ENCODE data around the gene PTPRCAP.
A peak's percentile ranks its signal among the peaks of the same experiment; 100 is the strongest.
"Not testable (repeated sequence)": the region's sequence is repeated elsewhere in the genome, so short reads cannot be mapped to it uniquely, and the experiment has no call there.

Gene PTPRCAP

DNA sequence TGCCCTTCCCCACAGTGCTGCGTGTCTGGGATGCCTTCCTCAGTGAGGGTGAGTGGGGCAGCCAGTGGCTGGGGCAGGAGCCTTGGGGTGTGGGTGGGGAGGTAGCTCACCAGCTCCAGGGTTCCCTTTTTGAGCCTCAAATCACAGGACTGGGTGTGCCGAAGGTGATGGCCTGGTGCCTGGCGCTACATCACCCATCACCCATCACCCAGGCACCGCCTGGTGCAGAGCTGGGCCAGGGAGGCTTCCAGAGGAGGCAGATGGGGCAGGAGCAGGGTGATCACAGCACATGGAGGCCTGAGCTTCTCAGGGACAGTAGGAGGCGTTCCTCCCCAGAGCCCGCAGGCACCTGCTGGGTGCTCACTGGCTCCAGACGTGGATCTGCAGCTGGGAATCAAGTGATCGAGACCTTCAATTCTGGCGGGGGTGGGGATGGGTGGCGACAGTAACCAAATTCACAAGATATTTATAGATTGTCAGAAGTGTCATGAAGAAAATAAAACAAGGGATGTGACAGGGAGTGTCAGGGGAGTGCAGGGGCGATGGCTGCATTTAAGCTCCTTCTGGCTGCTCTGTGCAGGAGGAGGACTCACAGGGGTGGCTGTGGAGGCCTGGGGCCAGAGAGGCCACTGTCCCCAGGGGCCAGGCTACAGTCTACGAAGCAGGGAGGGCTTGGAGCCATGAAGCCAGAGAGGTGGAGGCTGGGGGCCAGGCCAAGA is 30.4 kb downstream of the PTPRCAP start:
- WGBS (ENCODE audit: insufficient coverage, insufficient read length) = no CpG with 5 or more reads among the region's 12 CpGs

DNA sequence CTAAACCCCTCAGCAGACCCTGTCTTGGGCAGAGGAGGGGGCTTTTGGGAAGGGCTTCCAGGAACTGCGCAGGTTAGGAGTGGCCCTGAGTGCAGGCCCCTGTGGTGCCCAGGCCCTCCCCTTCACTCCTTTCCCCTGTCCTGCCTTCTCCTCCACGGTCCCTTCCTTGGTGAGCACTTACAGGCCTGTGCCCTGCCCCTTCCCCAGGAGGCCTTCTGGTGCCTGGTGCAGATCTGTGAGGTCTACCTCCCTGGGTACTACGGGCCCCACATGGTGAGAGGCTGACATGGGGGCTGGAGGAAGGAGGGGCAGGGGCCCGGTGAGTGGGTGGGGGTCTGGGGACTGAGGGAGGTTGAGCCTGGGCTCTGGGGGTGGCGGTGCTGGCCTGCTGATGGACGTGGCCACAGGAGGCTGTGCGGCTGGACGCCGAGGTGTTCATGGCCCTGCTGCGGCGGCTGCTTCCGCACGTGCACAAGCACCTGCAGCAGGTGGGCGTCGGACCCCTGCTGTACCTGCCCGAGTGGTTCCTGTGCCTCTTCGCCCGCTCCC is 31.0 kb downstream of the PTPRCAP start:
- H3K27ac ChIP-seq (ENCODE audit: low read length) = no peak overlapping the region

More for the DNA sequence above, 30.4 kb downstream of the PTPRCAP start:
- Histone ChIP-seq H3K27ac (ENCODE audit: low read length) (no peak overlapping the region), H3K4me1 (ENCODE audit: control insufficient read depth, insufficient read depth, low read length) (peaks cover 4% of the 10 kb centered on the region), H3K4me3 (ENCODE audit: low read length) (no peak overlapping the region), H3K36me3 (ENCODE audit: control insufficient read depth, insufficient read depth, low read length) (no peaks in the 10 kb centered on the region), H3K27me3 (ENCODE audit: control insufficient read depth, insufficient read depth, low read length) (no peaks in the 10 kb centered on the region), H3K9me3 (ENCODE audit: control insufficient read depth, insufficient read depth, low read length) (no peaks in the 10 kb centered on the region)
- no peak for DNase-seq (ENCODE audit: low read depth, low spot score)

DNA sequence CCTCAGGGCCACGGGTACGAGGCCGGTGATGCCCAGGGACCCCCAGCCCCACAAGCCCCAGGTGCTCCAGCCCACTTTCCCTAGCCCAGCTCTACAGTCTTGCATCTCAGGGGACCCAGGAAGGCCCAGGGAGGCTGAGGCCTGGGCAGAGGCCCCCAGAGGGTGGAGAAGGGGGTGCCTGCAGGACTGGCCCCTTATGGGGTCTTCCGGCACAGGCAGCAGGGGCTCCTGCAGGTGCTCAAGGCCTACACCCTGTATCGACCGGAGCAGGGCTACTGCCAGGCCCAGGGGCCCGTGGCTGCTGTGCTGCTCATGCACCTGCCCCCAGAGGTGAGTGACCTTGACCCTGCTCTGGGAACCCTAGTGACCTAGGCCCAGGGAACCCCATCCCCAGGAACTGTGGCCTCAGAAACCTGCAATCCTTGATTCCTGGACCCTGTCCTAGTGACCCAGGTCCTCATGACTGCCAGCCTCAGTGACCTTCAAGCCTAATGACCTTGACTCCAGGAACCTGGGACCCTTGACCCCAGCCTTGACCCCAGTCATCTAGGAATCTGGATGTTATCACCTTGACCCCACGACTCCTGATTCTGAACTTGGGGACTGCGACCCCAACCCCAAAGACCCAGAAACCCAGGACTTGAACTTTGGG is 31.7 kb downstream of the PTPRCAP start:
- no CpG with 5 or more reads among the region's 9 CpGs for WGBS (ENCODE audit: insufficient coverage, insufficient read length)
- H3K4me3 ChIP-seq (ENCODE audit: low read length) = no peak overlapping the region
- no peak for DNase-seq (ENCODE audit: low read depth, low spot score)
- H3K27me3 ChIP-seq (ENCODE audit: control insufficient read depth, insufficient read depth, low read length) = no peaks in the 10 kb centered on the region
- no peaks in the 10 kb centered on the region; the same call in 1 of the 2 replicates for H3K36me3 ChIP-seq (ENCODE audit: control insufficient read depth, insufficient read depth, low read length)
- peaks cover 6% of the 10 kb centered on the region for H3K4me1 ChIP-seq (ENCODE audit: control insufficient read depth, insufficient read depth, low read length)
- no peak overlapping the region for H3K27ac ChIP-seq (ENCODE audit: low read length)
- no peaks in the 10 kb centered on the region for H3K9me3 ChIP-seq (ENCODE audit: control insufficient read depth, insufficient read depth, low read length)

More for the DNA sequence above, 31.0 kb downstream of the PTPRCAP start:
- Histone ChIP-seq H3K36me3 (ENCODE audit: control insufficient read depth, insufficient read depth, low read length) (no peaks in the 10 kb centered on the region), H3K4me3 (ENCODE audit: low read length) (no peak overlapping the region), H3K4me1 (ENCODE audit: control insufficient read depth, insufficient read depth, low read length) (peaks cover 6% of the 10 kb centered on the region), H3K27me3 (ENCODE audit: control insufficient read depth, insufficient read depth, low read length) (no peaks in the 10 kb centered on the region), H3K9me3 (ENCODE audit: control insufficient read depth, insufficient read depth, low read length) (no peaks in the 10 kb centered on the region)
- no peak for DNase-seq (ENCODE audit: low read depth, low spot score)
- WGBS (ENCODE audit: insufficient coverage, insufficient read length) = no CpG with 5 or more reads among the region's 18 CpGs

DNA sequence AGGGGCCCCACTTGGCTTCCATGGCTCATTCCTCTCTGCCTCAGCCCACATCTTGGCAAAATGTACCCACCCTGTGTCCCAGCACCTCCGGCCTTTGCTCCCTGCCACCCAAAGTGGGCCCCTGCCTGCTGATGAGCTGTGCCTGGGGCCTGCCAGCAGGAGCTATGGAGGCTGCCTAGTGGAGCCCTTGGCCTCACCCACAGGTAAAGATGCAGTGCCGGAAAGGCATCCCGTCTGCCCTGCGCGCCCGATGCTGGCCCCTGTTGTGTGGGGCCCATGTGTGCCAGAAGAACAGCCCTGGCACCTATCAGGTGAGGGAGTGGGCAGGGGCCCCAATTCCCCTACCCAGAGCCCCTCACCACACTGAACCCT is 32.3 kb downstream of the PTPRCAP start:
- H3K9me3 ChIP-seq (ENCODE audit: control insufficient read depth, insufficient read depth, low read length) = no peaks in the 10 kb centered on the region
- H3K27me3 ChIP-seq (ENCODE audit: control insufficient read depth, insufficient read depth, low read length) = no peaks in the 10 kb centered on the region
- H3K36me3 ChIP-seq (ENCODE audit: control insufficient read depth, insufficient read depth, low read length) = no peaks in the 10 kb centered on the region; the same call in 1 of the 2 replicates
- WGBS (ENCODE audit: insufficient coverage, insufficient read length) = no CpG with 5 or more reads among the region's 6 CpGs
- peaks cover 9% of the 10 kb centered on the region for H3K4me1 ChIP-seq (ENCODE audit: control insufficient read depth, insufficient read depth, low read length)
- H3K27ac ChIP-seq (ENCODE audit: low read length) = no peak overlapping the region
- no peak for DNase-seq (ENCODE audit: low read depth, low spot score)
- H3K4me3 ChIP-seq (ENCODE audit: low read length) = no peak overlapping the region

DNA sequence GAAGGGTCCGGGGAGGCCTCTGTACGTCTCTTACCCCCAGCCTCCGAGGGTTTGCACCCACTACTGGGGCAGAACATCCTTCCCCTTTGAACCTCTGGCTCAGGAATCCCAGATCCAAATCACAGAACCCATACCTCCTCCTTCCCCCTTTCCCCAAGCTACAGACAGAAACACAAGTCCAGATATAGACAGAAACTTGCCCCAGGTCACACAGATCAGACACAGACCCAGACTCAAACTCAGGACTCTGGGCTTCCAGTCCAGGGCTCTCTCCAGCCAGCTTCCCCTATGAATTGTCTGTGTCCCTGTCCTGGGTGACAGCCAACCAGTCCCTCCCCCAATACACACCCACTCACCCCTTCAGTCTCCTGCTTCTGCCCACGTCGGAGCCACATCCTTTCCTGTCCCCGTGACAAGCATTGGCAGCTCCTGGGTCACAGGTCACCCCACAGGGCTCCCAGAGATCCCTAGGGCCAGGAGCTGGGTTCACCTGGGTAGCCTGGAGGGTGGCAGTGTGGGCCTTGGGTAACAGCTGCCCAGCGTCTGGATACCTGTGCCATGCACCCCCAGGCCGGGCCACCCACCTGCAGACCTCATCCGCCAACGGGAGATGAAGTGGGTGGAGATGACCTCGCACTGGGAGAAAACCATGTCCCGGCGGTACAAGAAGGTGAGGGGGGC is 32.8 kb downstream of the PTPRCAP start:
- H3K9me3 ChIP-seq (ENCODE audit: control insufficient read depth, insufficient read depth, low read length) = no peaks in the 10 kb centered on the region
- no peak for DNase-seq (ENCODE audit: low read depth, low spot score)
- H3K27me3 ChIP-seq (ENCODE audit: control insufficient read depth, insufficient read depth, low read length) = no peaks in the 10 kb centered on the region
- H3K27ac ChIP-seq (ENCODE audit: low read length) = no peak overlapping the region
- peaks cover 7% of the 10 kb centered on the region for H3K4me1 ChIP-seq (ENCODE audit: control insufficient read depth, insufficient read depth, low read length)
- no CpG with 5 or more reads among the region's 13 CpGs for WGBS (ENCODE audit: insufficient coverage, insufficient read length)
- H3K36me3 ChIP-seq (ENCODE audit: control insufficient read depth, insufficient read depth, low read length) = no peaks in the 10 kb centered on the region; the same call in 1 of the 2 replicates
- no peak overlapping the region for H3K4me3 ChIP-seq (ENCODE audit: low read length)

DNA sequence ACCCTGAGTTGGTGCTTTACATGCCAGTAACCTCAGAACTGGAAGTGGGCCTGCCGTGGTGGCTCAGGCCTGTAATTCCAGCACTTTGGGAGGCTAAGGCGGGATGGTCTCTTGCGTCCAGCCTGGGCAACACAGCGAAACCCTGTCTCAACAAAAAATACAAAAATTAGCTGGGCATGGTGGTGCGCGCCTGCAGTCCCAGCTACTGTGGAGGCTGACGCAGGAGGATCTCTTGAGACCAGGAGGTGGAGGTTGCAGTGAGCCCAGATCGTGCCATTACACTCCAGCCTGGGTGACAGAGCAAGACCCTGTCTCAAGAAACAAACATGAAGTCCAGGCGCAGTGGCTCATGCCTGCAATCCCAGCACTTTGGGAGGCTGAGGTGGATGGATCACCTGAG is 34.4 kb downstream of the PTPRCAP start:
- not testable (repeated sequence) for H3K4me3 ChIP-seq (ENCODE audit: low read length); H3K27ac ChIP-seq (ENCODE audit: low read length); DNase-seq (ENCODE audit: low read depth, low spot score); H3K4me1 ChIP-seq (ENCODE audit: control insufficient read depth, insufficient read depth, low read length); H3K27me3 ChIP-seq (ENCODE audit: control insufficient read depth, insufficient read depth, low read length); H3K9me3 ChIP-seq (ENCODE audit: control insufficient read depth, insufficient read depth, low read length)
- peaks cover 11% of the 10 kb centered on the region; the same call in 1 of the 2 replicates for H3K36me3 ChIP-seq (ENCODE audit: control insufficient read depth, insufficient read depth, low read length)
- no CpG with 5 or more reads among the region's 9 CpGs for WGBS (ENCODE audit: insufficient coverage, insufficient read length)

DNA sequence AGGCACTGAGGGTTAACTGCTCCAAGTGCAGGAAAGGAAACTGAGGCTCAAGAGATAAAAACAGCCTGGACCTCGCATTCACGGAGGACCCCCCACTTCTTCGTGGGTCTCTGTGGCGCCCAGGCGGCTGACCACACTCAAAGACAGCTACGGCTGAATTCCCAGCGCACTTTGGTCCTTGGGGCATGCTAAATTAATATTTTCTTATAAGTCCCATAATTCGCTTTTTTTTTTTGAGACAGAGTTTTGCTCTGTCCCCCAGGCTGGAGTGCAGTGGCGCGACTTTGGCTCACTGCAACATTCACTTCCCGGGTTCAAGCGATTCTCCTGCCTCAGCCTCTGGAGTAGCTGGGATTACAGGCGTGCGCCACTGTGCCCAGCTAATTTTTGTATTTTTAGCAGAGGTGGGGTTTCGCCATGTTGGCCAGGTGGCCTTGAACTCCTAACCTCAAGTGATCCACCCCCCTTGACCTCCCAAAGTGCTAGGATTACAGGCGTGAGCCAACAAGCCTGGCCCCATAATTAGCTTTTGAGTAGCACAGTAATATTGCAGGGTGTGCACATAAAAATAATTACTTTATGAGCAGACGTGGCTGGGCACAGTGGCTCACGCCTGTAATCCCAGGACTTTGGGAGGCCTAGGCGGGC is 35.2 kb downstream of the PTPRCAP start:
- H3K9me3 ChIP-seq (ENCODE audit: control insufficient read depth, insufficient read depth, low read length); DNase-seq (ENCODE audit: low read depth, low spot score); H3K27ac ChIP-seq (ENCODE audit: low read length); H3K27me3 ChIP-seq (ENCODE audit: control insufficient read depth, insufficient read depth, low read length); H3K4me1 ChIP-seq (ENCODE audit: control insufficient read depth, insufficient read depth, low read length): not testable (repeated sequence)
- H3K36me3 ChIP-seq (ENCODE audit: control insufficient read depth, insufficient read depth, low read length) = peaks cover 19% of the 10 kb centered on the region; the same call in 1 of the 2 replicates
- WGBS (ENCODE audit: insufficient coverage, insufficient read length) = no CpG with 5 or more reads among the region's 19 CpGs
- peak overlapping the region; percentile 17; the same call in 1 of the 2 replicates for H3K4me3 ChIP-seq (ENCODE audit: low read length)

DNA sequence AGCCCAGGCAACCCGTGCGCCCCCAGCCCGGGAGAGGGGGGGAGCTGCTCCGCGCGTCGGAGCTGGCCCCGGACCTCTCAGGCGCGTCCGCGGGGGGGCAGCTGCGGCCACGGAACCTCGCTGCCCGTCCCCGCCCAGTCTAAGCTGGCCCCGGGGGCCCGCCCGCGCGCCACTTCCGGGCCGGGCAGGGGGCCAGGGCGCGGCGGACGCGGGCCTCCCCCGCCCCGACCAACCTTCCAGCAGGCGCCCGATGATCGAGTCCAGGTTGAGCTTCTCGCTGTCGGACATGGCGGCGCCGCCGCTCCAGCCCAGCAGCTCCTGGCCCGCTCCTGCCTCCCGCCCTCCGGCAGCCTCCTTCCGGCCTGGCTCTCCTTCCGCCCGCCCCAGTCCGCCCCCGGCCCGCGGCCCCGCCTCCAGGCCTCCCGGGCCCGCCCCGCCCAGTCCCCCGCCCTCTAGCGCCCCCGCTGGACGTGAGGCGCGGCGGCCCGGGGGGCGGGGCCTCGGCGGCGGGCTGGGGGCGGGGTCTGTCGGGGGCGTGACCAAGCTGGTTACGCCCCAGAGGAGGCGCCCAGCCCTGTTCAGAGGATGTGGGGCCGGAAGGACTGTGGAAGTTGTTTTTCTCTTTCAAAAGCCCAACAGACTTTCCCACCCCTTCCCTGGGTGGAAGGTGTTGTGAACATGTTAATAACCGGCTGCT is 35.8 kb downstream of the PTPRCAP start, which contains the start of gene PPP1CA:
TSS of gene PPP1CA (minus strand) at position 364 of the 697 bp plus-strand sequence. CDS start at position 288, 76 bp downstream.
- Histone ChIP-seq H3K27me3 (ENCODE audit: control insufficient read depth, insufficient read depth, low read length) (no peaks in the 10 kb centered on the region), H3K4me3 (ENCODE audit: low read length) (peak within 1 kb of the TSS; percentile 72; the same call in 1 of the 2 replicates), H3K36me3 (ENCODE audit: control insufficient read depth, insufficient read depth, low read length) (peaks cover 20% of the 10 kb centered on the region; the same call in 1 of the 2 replicates), H3K27ac (ENCODE audit: low read length) (no peak within 1 kb of the TSS), H3K4me1 (ENCODE audit: control insufficient read depth, insufficient read depth, low read length) (peaks cover 5% of the 10 kb centered on the region), H3K9me3 (ENCODE audit: control insufficient read depth, insufficient read depth, low read length) (no peaks in the 10 kb centered on the region)
- no CpG with 5 or more reads among the region's 73 CpGs for WGBS (ENCODE audit: insufficient coverage, insufficient read length)
- no peak for DNase-seq (ENCODE audit: low read depth, low spot score)

DNA sequence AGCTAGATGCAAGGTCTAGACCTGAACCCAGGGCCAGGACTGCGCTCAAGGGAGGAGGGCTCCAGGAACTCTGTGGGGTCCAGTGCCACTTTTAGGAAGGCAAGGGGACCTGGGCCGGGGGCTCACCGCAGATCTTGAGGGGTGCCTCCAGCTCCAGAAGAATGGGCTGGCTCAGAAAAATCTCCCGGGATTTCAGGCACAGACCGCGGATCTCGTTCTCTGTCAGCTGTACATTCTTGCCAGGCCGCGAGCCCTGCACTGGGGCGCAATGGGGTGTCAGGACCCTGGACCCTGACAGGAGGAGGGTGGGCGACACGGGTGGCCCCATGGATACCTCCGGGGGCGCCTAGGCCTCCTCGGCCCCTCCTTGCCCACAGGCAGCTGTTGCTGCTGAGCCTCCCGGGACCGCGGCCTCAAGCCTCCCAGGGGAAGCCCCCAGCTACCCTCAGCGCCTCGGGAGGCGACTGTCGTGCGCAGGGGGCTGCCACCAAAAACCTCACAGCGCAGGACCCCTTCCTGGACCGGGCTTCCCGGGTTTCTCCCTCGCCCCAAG is 36.5 kb downstream of the PTPRCAP start:
- Histone ChIP-seq H3K36me3 (ENCODE audit: control insufficient read depth, insufficient read depth, low read length) (peaks cover 21% of the 10 kb centered on the region; the same call in 1 of the 2 replicates), H3K4me3 (ENCODE audit: low read length) (peak overlapping the region; percentile 72; the same call in 1 of the 2 replicates), H3K27me3 (ENCODE audit: control insufficient read depth, insufficient read depth, low read length) (no peaks in the 10 kb centered on the region), H3K4me1 (ENCODE audit: control insufficient read depth, insufficient read depth, low read length) (peaks cover 5% of the 10 kb centered on the region), H3K9me3 (ENCODE audit: control insufficient read depth, insufficient read depth, low read length) (no peaks in the 10 kb centered on the region), H3K27ac (ENCODE audit: low read length) (no peak overlapping the region)
- WGBS (ENCODE audit: insufficient coverage, insufficient read length) = no CpG with 5 or more reads among the region's 27 CpGs
- no peak for DNase-seq (ENCODE audit: low read depth, low spot score)

All from iPS DF 6.9 (cell line).